GM18502 (cell line): ENCODE measurements around the gene MGP.

Source experiments
- ATAC-seq: cut with Tn5 transposase; IDR thresholded peaks from one replicate; pipeline ENCODE4 v1.9.1; 2021; ENCODE audit warnings: mild to moderate bottlenecking; ENCODE audit not compliant: unreplicated experiment, poor library complexity

Gene MGP

DNA sequence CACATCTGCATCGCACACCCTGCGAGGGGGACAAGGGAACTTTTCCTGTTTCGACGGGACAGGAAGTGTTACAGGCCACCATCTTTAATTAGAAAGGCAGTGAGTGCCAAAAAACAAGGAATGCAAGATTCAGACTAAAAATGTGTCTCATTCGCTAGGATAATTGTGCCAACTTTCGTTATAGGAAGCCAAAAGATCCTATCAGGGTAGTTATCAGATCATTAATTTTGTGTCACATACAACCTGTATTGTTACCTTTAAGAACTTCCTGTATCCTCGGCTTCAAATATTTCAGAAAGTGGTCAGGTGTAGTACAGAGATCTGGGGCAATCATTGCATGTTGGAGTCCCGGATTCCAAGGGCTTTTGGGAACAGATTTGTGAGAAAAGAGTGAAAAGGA lies 19.2 kb upstream of the MGP start:
- no peak for ATAC-seq

DNA sequence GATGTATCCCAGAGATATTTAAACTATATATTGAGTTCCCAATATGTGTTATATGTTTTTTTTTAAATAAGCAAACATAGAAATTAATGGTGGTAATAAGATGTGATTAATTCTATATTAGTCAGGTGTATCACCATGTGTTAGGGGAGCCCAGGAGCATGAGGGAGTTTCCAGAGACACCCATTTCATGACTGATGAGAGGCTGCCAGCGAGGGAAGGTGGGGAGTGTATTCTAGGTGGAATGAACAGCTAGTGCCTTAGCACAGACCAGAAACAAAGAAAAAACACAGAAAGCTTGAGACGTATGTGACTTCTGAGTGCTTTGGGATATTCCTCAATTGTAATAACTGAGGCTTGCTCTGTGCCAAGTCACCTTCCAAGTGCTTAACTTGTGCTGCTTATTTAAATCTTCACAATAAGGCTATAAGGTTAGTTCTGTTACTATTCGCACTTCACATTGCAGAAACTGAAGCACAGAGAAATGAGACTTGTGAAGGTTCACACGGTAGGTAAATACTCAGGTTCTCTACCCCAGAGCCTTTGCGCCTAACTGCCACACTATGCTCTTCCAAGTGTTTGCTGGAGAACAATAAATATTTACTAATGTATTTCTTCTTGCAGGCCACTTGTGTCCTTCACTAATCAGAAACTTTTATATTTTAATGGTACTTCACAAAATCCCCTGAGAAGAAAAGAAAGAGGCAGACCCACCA lies 17.9 kb upstream of the MGP start:
- ATAC-seq = no peak

DNA sequence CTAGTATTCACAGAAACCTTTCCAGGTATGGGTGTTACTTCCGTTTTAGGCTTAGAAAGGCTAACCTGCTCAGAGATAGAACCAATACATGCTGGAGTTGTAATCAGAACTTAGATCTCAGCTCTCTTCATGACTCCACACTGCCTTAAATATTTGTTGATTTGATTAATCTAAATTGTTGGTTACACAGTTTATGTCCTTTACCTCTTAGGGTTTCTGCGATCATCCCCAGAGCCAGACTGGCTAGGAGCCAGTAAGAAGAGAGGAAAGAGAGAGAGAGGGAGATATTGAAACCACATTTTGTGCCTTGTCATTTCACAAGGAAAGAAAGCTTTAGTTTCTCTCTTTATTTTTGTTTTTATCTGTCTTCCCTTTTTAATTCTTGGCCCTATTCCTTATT lies 16.8 kb upstream of the MGP start:
- ATAC-seq = no peak

DNA sequence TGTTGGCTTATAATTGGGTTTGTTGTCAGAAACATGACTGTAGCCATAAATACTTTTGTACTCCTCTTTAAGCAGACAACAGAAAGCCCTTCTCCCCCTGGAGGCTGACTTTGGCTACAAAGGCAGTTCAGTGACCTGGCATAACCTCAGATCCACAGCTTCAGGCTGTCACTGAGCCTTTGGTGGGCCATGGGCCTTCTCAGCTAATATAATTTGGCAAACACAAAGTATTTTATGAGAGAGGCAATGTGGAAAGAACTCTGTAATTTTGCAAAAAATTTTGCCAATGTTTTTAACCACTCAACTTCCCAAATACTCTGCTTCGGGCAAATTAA lies 15.5 kb upstream of the MGP start:
- no peak for ATAC-seq

DNA sequence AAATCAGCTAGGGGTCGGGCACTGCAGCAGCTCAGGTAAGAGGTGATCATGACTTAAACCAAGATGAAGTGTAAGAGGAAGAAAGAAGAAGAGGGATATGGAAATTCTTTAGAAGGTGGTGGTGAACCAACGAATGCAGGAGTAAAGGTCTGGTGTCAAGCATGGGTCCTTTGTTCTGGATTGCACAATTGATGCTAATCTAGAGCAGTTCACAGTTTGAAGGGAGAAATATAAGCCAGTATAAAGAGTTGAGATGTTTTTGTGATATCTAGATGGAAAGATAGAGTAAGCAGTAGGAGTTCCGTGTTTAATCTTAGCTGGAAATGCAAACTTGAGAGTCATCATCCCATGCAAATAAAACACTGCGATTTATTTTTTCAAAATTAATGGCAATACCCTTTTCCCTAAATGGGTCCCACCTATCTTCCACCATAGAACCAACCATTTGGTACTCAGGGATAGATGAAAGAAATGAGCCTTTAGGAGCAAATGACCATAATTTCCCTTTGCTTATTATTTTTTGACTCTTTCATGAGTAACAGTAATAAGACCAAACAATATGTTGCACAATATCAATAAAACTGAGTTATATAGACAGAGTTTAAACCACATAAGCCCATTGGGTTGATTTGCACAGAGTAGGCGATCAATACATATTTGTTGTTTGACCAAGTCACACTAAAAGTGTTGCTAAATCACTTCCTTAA lies 15.0 kb upstream of the MGP start:
- ATAC-seq = no peak

DNA sequence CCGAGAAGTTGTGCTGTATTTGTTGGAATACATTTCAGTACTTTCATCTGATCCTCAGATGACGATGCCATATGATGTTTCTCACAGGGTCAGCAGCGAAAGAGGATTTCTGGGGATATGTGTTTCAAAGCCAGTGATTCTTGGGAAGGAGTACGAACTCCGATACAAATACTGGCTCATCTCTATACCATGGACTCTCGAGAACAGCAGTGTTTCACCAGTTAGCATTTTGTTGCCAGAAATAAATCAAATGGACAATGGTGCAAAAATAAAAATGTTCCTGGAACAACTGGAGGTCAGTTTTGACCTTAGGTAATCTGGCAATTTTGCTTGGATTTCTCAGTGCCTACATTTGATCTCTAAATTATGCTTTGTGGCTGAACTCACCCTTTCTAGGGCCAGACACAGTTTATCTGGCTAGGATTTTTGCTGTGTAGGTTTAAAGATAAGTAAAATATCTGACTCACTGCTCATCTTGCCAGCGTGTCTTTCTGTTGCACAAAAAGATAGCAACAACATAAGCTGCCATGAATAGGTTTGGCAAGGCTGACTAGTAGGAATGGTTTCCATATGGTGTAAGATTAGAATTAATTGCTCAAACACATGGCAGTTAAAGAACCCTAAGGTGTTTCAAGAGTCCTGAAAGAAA lies 11.0 kb upstream of the MGP start:
- ATAC-seq = no peak

DNA sequence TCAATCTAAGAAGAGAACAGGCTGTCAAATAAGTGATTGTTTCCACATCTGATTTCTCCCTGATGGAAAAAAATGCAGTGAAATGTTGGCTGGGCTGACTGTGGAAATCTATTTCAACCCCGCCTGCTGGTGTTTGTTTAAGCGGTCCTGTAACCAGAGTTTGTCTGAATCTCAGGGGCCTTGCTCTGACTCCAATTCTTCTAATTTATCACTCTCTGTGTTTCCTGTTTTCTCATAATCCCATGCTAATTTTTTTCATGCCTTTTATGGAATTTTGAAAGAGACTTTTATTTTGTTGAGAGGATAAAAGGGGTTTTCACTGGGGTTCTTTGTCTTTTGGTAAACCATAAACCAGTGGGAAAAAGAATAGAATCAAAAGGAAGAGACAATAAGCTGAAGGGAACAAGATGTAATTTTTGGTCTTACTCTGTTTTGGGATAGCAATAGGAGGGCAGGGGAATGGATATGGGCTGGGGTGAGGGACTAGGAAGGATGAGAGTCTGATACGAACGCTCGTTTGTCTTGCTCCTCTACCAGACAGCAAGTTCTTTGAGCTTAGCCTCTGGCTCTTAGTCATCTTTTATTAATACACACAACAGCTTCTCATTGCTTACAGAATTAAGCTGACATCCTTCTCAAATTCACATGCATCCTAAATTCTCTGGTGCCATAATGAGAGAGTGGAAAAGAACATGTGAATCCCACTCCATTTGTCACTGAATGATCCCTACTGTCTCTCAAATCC lies 8.0 kb upstream of the MGP start:
- no peak for ATAC-seq

DNA sequence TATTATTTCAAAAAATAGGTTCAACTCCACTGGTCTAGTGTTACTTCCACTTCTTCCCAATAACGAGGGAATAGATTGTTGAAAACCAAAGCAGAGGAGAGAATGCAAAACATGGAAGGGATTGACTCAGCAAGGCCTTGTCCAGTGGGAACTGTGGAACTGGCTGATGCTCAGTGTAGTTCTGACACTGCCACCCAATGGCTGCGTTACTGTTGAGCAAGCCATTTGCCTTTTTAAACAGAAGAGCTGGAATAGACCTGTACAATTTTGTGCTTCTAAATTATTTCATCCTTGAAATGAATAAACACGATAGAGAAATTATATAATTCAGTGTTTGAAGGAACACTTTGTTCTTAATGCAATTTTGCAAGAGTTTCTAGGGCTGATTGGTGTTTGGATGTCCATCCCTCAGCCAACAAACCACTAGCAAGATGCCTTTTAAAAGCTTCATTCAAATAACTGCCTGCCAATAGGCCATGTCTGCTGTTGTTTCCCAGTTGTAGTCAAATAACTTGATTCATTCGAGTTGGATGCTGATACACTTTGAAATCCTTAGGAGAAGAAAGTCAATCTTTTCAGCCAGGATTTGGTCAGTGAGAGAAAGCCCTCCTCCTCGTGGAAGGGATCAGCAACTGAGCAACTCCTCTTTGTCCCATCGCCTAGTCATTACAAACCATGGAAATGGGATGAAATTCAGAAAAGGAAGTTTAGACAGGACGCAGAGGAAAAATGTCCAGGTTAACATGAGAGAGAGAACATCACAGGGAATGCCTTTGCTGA lies 7.3 kb upstream of the MGP start:
- ATAC-seq = no peak

DNA sequence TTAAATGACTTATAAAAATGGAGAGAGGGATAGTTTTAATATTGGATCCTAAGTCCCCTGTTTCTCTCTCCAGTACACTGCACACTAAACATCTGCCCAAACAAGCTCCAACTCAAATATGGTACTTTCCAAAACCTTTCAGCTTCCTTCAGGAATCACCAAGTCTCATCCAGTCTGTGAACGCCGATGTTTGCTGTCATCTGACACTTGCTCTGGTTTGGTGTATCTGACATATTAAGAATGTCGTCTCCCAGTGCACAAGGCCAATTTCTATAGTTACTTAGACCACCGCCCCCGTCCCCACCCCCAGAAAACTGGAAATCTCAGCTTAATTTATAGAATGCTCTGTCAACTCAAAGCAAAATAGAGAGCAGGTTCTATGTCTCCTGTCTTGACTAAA lies 5.0 kb upstream of the MGP start:
- no peak for ATAC-seq

DNA sequence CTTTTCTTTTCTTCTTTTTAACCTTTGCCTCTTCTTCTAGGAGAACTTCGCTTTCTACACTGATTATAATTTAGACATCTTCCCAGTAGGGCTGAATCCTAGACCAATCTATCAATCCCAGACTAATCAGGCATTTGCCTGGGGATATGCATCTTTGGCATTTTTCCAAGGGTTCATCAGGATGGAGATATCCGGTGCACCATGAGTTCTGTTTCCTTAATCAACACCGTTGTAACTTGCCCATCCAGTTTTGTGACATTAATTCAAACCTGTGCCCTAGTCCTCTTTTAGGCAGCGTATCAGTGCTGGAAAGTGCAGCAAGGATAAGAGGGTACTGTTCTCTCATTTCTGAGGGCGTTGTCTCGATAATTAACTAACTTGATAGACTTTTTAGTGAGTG lies 617 bp upstream of the MGP start:
- no peak for ATAC-seq

DNA sequence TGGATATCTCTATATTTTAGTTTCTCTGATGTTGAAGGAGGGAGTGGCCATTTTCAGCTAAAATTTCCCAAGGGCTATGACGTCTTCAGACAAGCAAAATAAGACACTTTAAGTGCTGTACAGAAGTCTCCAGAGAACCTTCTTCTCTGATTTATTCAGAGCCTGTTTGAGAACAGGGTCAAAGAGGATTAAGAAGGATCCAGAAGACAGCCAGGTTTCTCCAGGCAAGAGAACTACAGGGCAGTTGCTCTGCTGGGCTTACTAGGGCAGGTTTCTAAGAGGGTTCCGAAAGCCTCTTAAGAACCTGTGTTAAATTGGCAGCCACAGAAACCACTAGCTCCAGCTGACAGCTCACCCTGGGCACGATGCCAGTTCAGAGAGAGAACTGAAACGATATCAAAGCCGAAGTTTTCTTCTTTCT lies 1.2 kb downstream of the MGP start:
- peak; percentile 98 for ATAC-seq

DNA sequence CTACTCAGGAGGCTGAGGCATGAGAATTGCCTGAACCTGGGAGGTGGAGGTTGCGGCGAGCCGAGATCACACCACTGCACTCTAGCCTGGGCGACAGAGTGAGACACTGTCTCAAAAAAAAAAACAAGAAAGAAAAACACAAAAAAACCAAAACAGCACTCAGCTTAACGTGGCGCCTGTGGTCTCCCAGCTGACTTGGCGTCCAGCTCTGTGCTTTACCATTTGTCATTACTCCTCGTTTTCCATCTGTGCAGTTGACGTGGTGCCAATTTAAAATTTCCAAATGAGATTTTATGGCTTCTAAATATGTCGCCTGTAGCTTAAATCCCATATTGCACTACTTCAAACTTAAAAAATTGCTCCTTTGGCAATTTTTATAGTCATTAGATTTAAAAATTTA lies 2.0 kb downstream of the MGP start:
- ATAC-seq = no peak

DNA sequence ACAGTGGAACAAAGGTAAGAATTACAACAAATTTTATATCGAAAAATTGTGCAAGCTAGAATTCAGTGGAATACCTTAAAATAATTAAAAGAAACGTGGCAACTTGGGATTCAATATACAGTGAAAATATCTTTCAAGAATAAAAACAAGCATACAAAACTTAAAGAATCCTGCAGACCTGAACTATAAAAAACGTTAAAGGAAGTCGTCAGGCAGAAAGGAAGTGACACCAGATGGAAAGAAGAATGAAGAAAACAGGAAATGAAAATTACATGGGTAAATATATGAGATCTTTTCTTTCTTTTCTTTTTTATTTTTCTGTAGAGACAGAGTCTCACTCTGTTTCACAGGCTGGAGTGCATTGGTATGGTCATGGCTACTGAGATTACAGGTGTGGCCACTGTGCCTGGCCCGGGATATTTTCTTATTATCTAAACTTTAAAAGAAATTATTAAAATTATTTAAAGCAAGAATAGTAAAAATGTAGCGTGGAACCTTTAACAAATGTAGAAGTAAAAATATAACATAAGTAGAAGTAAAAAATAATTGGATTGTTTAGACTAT lies 4.7 kb downstream of the MGP start:
- no peak for ATAC-seq

DNA sequence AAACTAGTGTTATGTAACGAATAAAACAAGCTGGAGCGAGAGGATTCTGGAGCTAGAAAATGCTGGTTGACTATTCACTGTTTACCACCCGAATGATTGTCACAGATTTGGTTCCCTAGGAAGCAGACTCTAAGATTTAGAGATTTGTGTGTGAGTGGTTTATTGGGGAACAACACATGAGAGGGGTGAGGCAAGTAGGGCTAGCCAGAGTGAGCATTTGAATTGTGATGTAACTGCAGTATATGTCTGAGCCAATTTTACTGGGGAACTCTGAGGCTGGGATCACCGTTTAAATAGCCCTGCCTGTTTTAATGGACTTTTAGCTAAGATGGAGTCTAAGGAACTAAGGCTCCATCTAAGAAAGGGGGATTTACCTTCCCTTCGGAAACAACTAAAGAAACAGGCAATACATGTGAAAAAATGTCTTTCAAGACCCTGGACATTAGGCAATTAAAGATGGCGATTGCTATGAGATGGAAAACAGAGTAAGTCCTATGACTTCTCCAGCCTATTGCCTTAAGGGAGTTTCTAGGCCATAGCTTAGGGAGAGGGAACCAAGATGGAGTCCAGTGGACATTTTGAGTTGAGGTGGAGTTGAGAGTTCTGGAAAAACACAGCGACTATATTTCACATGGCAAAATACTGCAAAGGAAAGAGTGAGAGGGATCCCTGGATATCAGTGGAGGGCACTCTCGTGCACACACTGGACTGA lies 6.3 kb downstream of the MGP start:
- ATAC-seq = no peak

DNA sequence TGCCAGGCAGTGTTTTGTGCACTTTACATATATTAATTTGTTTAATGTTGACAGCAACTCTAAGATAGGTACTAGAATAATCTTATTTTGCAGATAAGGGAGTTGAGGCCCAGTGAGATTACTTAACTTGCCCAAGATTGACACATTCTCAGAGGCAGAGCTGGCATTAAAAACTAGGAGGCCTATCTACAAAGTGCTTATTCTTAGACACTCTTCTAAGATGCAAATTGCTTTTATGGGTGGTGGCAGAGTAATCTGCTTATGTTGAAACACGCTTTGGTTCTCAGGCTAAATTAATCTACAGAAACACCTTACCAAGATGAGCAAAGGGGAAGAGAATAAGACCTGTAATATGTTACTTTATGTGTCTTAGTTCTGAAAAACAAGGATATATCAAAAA lies 7.2 kb downstream of the MGP start:
- no peak for ATAC-seq

DNA sequence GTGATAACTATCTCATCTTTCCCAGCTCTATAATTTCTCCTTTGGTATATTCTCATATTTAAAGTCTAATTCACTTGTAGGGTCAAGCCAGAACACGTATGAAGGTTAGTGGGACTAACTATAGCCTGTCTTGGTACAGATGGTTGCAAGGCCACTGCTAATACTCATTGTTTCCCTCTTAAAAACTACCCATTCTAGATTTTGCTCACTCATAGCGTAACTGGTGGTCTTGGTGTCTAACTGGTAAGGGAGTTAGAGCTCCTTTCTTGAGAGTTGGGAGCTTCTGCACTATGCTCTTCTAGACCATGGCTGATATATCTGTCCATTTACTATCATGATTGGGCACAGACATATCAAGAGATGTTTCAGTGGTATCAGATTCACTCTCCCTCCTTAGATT lies 8.8 kb downstream of the MGP start:
- no peak for ATAC-seq

DNA sequence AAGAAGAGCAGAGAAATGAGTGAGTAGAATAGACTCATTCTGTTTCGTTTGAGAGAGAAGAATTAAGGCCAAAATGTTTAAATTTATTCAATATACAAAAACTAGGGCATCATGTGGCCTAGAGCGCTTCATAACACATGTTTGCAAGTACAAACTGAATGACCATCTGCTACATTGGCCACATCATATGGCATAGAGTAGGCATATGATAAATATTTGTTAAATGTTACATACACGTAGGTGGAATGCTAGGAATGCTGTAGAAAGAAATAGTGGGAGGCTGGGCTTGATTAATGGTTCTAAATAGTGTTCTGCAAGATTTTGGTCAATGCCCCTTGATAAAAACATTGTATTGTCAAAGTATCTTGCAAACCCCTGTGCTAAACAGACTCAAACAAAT lies 10.8 kb downstream of the MGP start:
- ATAC-seq = no peak

DNA sequence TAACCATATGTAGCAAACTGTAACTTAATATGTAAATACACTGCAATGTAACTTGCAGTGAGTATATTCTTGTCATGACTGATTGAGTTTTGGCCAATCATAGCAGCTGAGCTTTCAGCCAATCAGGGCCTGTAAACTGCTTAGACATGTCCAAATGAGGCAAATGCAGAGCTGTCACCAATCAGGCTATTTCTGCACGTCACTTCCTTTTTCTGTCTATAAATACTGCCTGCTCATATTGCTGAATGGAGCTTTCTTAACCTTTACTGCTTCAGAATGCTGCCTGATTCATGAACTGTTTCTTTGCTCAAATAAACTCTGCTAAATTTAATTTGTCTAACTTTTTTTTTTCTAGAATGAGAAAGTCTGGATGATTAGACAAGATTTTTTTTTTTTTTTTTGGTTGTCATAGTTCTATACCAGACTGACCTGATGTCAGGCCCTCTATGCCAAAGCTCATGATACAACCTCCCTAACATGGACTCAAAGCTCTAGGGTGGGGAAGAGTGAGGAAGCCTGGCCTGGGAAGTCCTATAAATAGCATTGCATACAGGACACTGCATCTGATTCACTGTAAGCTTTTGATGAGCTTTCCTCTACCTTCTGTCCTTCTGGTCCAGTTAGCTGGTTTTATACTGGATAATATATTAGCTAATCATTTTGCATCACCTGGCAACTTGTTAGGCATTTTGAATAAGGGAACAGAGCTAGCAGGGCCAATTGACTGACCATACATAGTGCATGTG lies 12.0 kb downstream of the MGP start:
- ATAC-seq = no peak

DNA sequence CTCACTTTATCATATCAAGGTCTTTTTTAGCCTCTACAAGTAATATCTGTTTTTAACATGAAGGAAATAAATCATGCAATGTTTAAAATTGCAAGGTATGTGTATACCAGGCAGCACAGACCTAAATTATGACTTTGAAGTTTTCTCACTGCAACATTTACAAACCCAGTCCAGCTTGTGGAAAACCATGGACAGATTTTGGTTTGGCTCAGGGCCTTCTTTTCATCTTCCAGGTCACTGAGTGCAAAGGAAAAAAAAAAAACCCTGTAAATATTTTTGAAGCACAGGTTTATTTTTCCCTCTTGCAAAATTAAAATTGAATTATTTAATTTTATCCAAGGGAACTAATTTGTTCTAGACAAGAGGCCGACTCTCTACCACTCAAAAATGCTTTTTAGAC lies 13.8 kb downstream of the MGP start:
- ATAC-seq = no peak
